Measurements from ENCODE around the gene SEMA7A. TPM values are rescaled to one million over a fixed set of nuclear protein-coding genes. Genes with fewer than 3 reads are reported as not detected.

The SEMA7A gene
- total RNA-seq, 6 experiments from 2014 or later: 115 to 196 (median 129) TPM

GRCh38 chr15:74432968-74433591 is 678 bp downstream of the SEMA7A start:
- peaks cover 2% of the 10 kb centered on the region; the same call in 1 of the 2 replicates for H3K27me3 Mint-ChIP-seq (ENCODE audit: insufficient read depth)
- H3K9me3 Mint-ChIP-seq: no peaks in the 10 kb centered on the region
- H3K27ac Mint-ChIP-seq: peak overlapping the region; percentile 87; the same call in 1 of the 2 replicates
- H3K4me1 Mint-ChIP-seq (ENCODE audit: low read depth): peaks cover 55% of the 10 kb centered on the region
- peaks cover 18% of the 10 kb centered on the region for H3K36me3 Mint-ChIP-seq (ENCODE audit: low read depth)
- no peak for TF ChIP-seq CTCF (IDR thresholded peaks at IDR 0.05)
- H3K4me3 Mint-ChIP-seq: peak overlapping the region; percentile 96
- no peak for DNase-seq

- Mint-ChIP-seq H3K9me3 (no peaks in the 10 kb centered on the region), H3K4me3 (peak overlapping the region; percentile 96), H3K4me1 (ENCODE audit: low read depth) (peaks cover 62% of the 10 kb centered on the region), H3K27me3 (ENCODE audit: insufficient read depth) (peaks cover 2% of the 10 kb centered on the region; the same call in 1 of the 2 replicates), H3K36me3 (ENCODE audit: low read depth) (peaks cover 18% of the 10 kb centered on the region), H3K27ac (peak overlapping the region; percentile 87)
- TF ChIP-seq CTCF (IDR thresholded peaks at IDR 0.05): no peak
- no peak for DNase-seq
Measured at GRCh38 chr15:74432271-74432967, 1.3 kb downstream of the SEMA7A start.

- H3K4me1 Mint-ChIP-seq (ENCODE audit: low read depth): peaks cover 70% of the 10 kb centered on the region
- no peak for DNase-seq
- peak overlapping the region; percentile 87 for H3K27ac Mint-ChIP-seq
- peak overlapping the region; percentile 96 for H3K4me3 Mint-ChIP-seq
- H3K9me3 Mint-ChIP-seq: no peaks in the 10 kb centered on the region
- peaks cover 2% of the 10 kb centered on the region; the same call in 1 of the 2 replicates for H3K27me3 Mint-ChIP-seq (ENCODE audit: insufficient read depth)
- no peak for TF ChIP-seq CTCF (IDR thresholded peaks at IDR 0.05)
- peaks cover 23% of the 10 kb centered on the region for H3K36me3 Mint-ChIP-seq (ENCODE audit: low read depth)
Measured at GRCh38 chr15:74431645-74432044, 2.1 kb downstream of the SEMA7A start.

GRCh38 chr15:74431116-74431515 is 2.6 kb downstream of the SEMA7A start:
- no peak for DNase-seq
- H3K36me3 Mint-ChIP-seq (ENCODE audit: low read depth): peaks cover 23% of the 10 kb centered on the region
- peaks cover 75% of the 10 kb centered on the region for H3K4me1 Mint-ChIP-seq (ENCODE audit: low read depth)
- H3K27ac Mint-ChIP-seq: peak overlapping the region; percentile 87
- peak overlapping the region; percentile 96 for H3K4me3 Mint-ChIP-seq
- H3K9me3 Mint-ChIP-seq: no peaks in the 10 kb centered on the region
- H3K27me3 Mint-ChIP-seq (ENCODE audit: insufficient read depth): peaks cover 2% of the 10 kb centered on the region; the same call in 1 of the 2 replicates
- TF ChIP-seq CTCF (IDR thresholded peaks at IDR 0.05): no peak

GRCh38 chr15:74430510-74430951 is 3.2 kb downstream of the SEMA7A start:
- Mint-ChIP-seq H3K27ac (peak overlapping the region; percentile 87), H3K9me3 (no peaks in the 10 kb centered on the region), H3K36me3 (ENCODE audit: low read depth) (peaks cover 26% of the 10 kb centered on the region), H3K4me3 (peak overlapping the region; percentile 96), H3K27me3 (ENCODE audit: insufficient read depth) (peaks cover 2% of the 10 kb centered on the region; the same call in 1 of the 2 replicates), H3K4me1 (ENCODE audit: low read depth) (peaks cover 81% of the 10 kb centered on the region)
- TF ChIP-seq CTCF (IDR thresholded peaks at IDR 0.05): no peak
- no peak for DNase-seq

Data from HFFc6 (cell line).